HepG2 (cell line): Measurements from ENCODE around the gene MALRD1. TPM values are rescaled to one million over a fixed set of nuclear protein-coding genes. Genes with fewer than 3 reads are reported as not detected.

Experiments used
- ATAC-seq: fragments of 200-7000 bp; cut with Tn5 transposase; 3 replicates; pipeline ENCODE4 v1.9.1; 2020; ENCODE audit warnings: mild to moderate bottlenecking, moderate library complexity
- BruUV-seq: library from RNA; stranded (reverse); fragments of 400-500 nt; replicated peaks from 2 replicates; lab custom pipeline; 2021; lab: Mats Ljungman, UMichigan
- CTCF ChIA-PET: fragments of 300-600 bp; formaldehyde crosslinking; extraction: SDS; loops from one replicate; lab custom pipeline; 2021; ENCODE audit warnings: low total read pairs, inconsistent platforms, low intra/inter-chr PET ratio; lab: Yijun Ruan, JAX
- POLR2A ChIA-PET: fragments of 350-600 bp; sonication (Branson Sonifier 250); formaldehyde crosslinking; loops from one replicate; lab custom pipeline; 2020; ENCODE audit warnings: antibody characterized with exemption, inconsistent platforms; lab: Yijun Ruan, JAX
- DNase-seq: peaks from one replicate; pipeline ENCODE4 v3.0.0-alpha.2; 2015; ENCODE audit warnings: low spot score
- FAIRE-seq: peaks from 3 replicates; lab custom pipeline; 2011; peaks lifted over from hg19 to GRCh38; lab: Jason Lieb, UNC
- H2AFZ ChIP-seq: one replicate; pipeline ENCODE4 v1.6.1; 2011; ENCODE audit warnings: low read length, inconsistent platforms
- H3K27ac ChIP-seq: fragments of 300-600 bp; 3 replicates; pipeline ENCODE4 v1.8.0; 2011; ENCODE audit warnings: mixed run types, mild to moderate bottlenecking, mixed read lengths, low read length, inconsistent platforms; ENCODE audit not compliant: insufficient read depth; ENCODE audit errors: extremely low read length
- H3K27me3 ChIP-seq, 2 experiments: fragments of 200-600 bp in 1 of 2; 2 replicates in 1 of 2; 3 replicates in 1 of 2; pipeline versions ENCODE4 v1.6.0 to v1.8.0; 2011; ENCODE audit warnings: low read length in 2 of 2, mild to moderate bottlenecking in 2 of 2, moderate library complexity in 2 of 2, inconsistent platforms in 1 of 2; ENCODE audit not compliant: insufficient read depth in 2 of 2, control insufficient read depth in 1 of 2
- H3K36me3 ChIP-seq, 2 experiments: fragments of 200-600 bp in 1 of 2; replicated peaks in 1 of 2; 2 replicates in 1 of 2; 3 replicates in 1 of 2; pipeline versions ENCODE4 v1.5.1 to v1.8.0; 2011; ENCODE audit warnings: low read length in 2 of 2, inconsistent platforms in 1 of 2; ENCODE audit not compliant: insufficient read depth in 2 of 2, control insufficient read depth in 1 of 2
- H3K4me1 ChIP-seq: 2 replicates; pipeline ENCODE4 v1.5.1; 2012; ENCODE audit warnings: low read length, inconsistent platforms; ENCODE audit not compliant: insufficient read depth
- H3K4me2 ChIP-seq: 2 replicates; pipeline ENCODE4 v1.6.0; 2011; ENCODE audit warnings: low read depth, low read length, inconsistent platforms
- H3K4me3 ChIP-seq, 3 experiments: fragments of 200-600 bp in 1 of 3; sonication (generic), shearing (Covaris generic) in 1 of 3; replicated peaks in 1 of 3; 2 replicates each; pipeline ENCODE4 v1.5.1; 2011 to 2016; ENCODE audit warnings: low read length in 3 of 3, inconsistent platforms in 2 of 3, low read depth in 2 of 3, mild to moderate bottlenecking in 2 of 3, control low read depth in 1 of 3, mixed read lengths in 1 of 3; ENCODE audit not compliant: insufficient read depth in 1 of 3
- H3K79me2 ChIP-seq: one replicate; pipeline ENCODE4 v1.6.1; 2011; ENCODE audit warnings: low read length, inconsistent platforms; ENCODE audit not compliant: insufficient read depth
- H3K9ac ChIP-seq: 2 replicates; pipeline ENCODE4 v1.6.0; 2011; ENCODE audit warnings: mild to moderate bottlenecking, low read depth, low read length, inconsistent platforms; ENCODE audit not compliant: insufficient read depth
- H3K9me3 ChIP-seq: 2 replicates; pipeline ENCODE4 v1.5.1; 2012; ENCODE audit warnings: mild to moderate bottlenecking, low read length
- H4K20me1 ChIP-seq: 2 replicates; pipeline ENCODE4 v1.6.0; 2011; ENCODE audit warnings: inconsistent platforms, mild to moderate bottlenecking, low read length, moderate library complexity; ENCODE audit not compliant: insufficient read depth
- ADNP ChIP-seq: sonication (generic); formaldehyde crosslinking; IDR thresholded peaks from 2 replicates; pipeline ENCODE4 v1.4.0; 2020; ENCODE audit warnings: missing genetic modification reagents
- REPIN1 ChIP-seq: sonication (generic); formaldehyde crosslinking; IDR thresholded peaks from 2 replicates; pipeline ENCODE4 v1.8.0; 2022; ENCODE audit warnings: missing genetic modification reagents, low read depth, mild to moderate bottlenecking, borderline replicate concordance
- TBL1XR1 ChIP-seq: fragments of 150-350 bp; IDR thresholded peaks from 2 replicates; pipeline ENCODE4 v1.6.1; 2014; ENCODE audit warnings: borderline replicate concordance, low read length; ENCODE audit not compliant: partially characterized antibody
- YY1 ChIP-seq: IDR thresholded peaks from 2 replicates; pipeline ENCODE4 v1.6.1; 2011; ENCODE audit warnings: low read length, low read depth, moderate library complexity, mild to moderate bottlenecking; ENCODE audit not compliant: insufficient read depth, insufficient replicate concordance
- ZBTB1 ChIP-seq: sonication (generic); formaldehyde crosslinking; IDR thresholded peaks from 2 replicates; pipeline ENCODE4 v1.4.0; 2020; ENCODE audit warnings: missing genetic modification reagents, borderline replicate concordance
- ZC3H13 ChIP-seq: sonication (generic); formaldehyde crosslinking; IDR thresholded peaks from 2 replicates; pipeline ENCODE4 v1.8.1; 2023; ENCODE audit warnings: mild to moderate bottlenecking, missing genetic modification reagents, moderate library complexity
- ZKSCAN5 ChIP-seq: sonication (generic); formaldehyde crosslinking; IDR thresholded peaks from 2 replicates; pipeline ENCODE4 v1.5.1; 2020; ENCODE audit warnings: mild to moderate bottlenecking, missing genetic modification reagents
- ZNF160 ChIP-seq: sonication (generic); formaldehyde crosslinking; IDR thresholded peaks from 2 replicates; pipeline ENCODE4 v1.8.0; 2022; ENCODE audit warnings: mild to moderate bottlenecking, inconsistent platforms, missing genetic modification reagents
- ZNF20 ChIP-seq: sonication (generic); formaldehyde crosslinking; IDR thresholded peaks from 2 replicates; pipeline ENCODE4 v1.4.0; 2020; ENCODE audit warnings: mild to moderate bottlenecking, moderate library complexity, missing genetic modification reagents
- ZNF251 ChIP-seq: sonication (generic); formaldehyde crosslinking; IDR thresholded peaks from 2 replicates; pipeline ENCODE4 v1.9.0; 2021; ENCODE audit warnings: mild to moderate bottlenecking, missing genetic modification reagents
- ZNF253 ChIP-seq: sonication (generic); formaldehyde crosslinking; IDR thresholded peaks from 2 replicates; pipeline ENCODE4 v1.8.0; 2022; ENCODE audit warnings: mild to moderate bottlenecking, missing genetic modification reagents, borderline replicate concordance
- ZNF260 ChIP-seq: sonication (generic); formaldehyde crosslinking; IDR thresholded peaks from 2 replicates; pipeline ENCODE4 v1.4.0; 2020; ENCODE audit warnings: missing genetic modification reagents, low read depth, mild to moderate bottlenecking, borderline replicate concordance
- ZNF264 ChIP-seq: sonication (generic); formaldehyde crosslinking; IDR thresholded peaks from 2 replicates; pipeline ENCODE4 v1.4.0; 2020; ENCODE audit warnings: missing genetic modification reagents
- ZNF703 ChIP-seq: sonication (generic); formaldehyde crosslinking; IDR thresholded peaks from 2 replicates; pipeline ENCODE4 v1.5.1; 2020; ENCODE audit warnings: missing genetic modification reagents, mild to moderate bottlenecking, moderate library complexity, borderline replicate concordance
- WGBS: methylation state at CpG from one replicate; pipeline ENCODE4 v1.1.6; 2017; ENCODE audit warnings: low lambda C conversion rate; 5-methylcytosine and 5-hydroxymethylcytosine counted together
- in situ Hi-C: cut with HindIII; loops from 2 replicates; pipeline ENCODE4 v1.10.0; 2017; ENCODE audit warnings: low pct_unique_long_range_greater_than_20kb; ENCODE audit not compliant: extremely low pct_ligation_motif_present
- intact Hi-C: fragments of 100-400 bp; cut with micrococcal nuclease; formaldehyde crosslinking; loops from one replicate; pipeline ENCODE4 v1.10.0; 2022; ENCODE audit not compliant: unreplicated experiment
- polyA plus RNA-seq, 8 experiments: library from polyadenylated mRNA; depleted of rRNA in 3 of 8; stranded (reverse) in 7 of 8; unstranded in 1 of 8; fragments of >200 nt; fragmentation: Illumina TruSeq in 4 of 8; extraction: Trizol in 4 of 8; gene quantifications; 2 replicates each; pipeline versions ENCODE4 v1.2.1 to v1.2.3, GENCODE V29; 2011 to 2016; ENCODE audit warnings: low read depth in 4 of 8, missing spikeins in 1 of 8, mixed read lengths in 1 of 8; ENCODE audit not compliant: insufficient read depth in 1 of 8
- total RNA-seq, 5 experiments: library from RNA; depleted of rRNA; stranded (reverse); fragments of >200 nt; fragmentation: Illumina TruSeq; extraction: Trizol; gene quantifications; 2 replicates each; pipeline ENCODE4 v1.2.3, GENCODE V29; 2016; ENCODE audit warnings: low read depth in 1 of 5
- TF ChIP-seq, protein P1 (sequence below): IDR thresholded peaks from 2 replicates; pipeline ENCODE4 v1.6.1; 2016
- TF ChIP-seq, protein P2 (sequence below): sonication (generic); formaldehyde crosslinking; IDR thresholded peaks from 2 replicates; pipeline ENCODE4 v1.9.0; 2022; ENCODE audit warnings: missing genetic modification reagents, mild to moderate bottlenecking, borderline replicate concordance
- TF ChIP-seq, protein P3 (sequence below): sonication (generic); formaldehyde crosslinking; IDR thresholded peaks from 2 replicates; pipeline ENCODE4 v1.4.0; 2020; ENCODE audit warnings: missing genetic modification reagents
- TF ChIP-seq, protein P4 (sequence below): sonication (generic); formaldehyde crosslinking; IDR thresholded peaks from 2 replicates; pipeline ENCODE4 v1.4.0; 2020; ENCODE audit warnings: missing genetic modification reagents, borderline replicate concordance

Gene MALRD1
- total and polyA plus RNA-seq, 2 of the 13 experiments (the other 11 are each of a cell fraction or from before 2014, with no cell fraction given): 5.7 to 15.4 TPM

DNA sequence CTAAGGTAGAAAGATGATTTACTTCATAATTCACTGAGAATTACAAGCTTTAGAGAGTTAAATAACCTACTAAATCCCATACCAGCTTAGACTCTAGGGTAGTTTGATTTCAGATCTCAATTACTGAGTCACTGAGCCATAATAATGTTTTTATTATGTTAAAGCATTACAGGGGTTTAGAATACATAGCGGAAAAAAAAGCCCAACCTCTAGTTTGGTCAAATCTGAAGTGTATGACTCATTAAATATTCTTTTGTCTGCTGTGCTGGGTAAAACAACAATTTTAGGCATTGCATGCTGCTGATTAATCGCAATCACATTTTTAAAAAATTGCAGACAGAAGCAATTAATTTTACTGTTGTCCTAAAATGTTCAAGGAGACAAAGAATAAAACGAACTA, 48.5 kb downstream of the MALRD1 start (continued):
- TF ChIP-seq TBL1XR1: no peak
- TF ChIP-seq ZNF703 (CRISPR knock-in tag): no peak
- TF ChIP-seq, protein P1, sequence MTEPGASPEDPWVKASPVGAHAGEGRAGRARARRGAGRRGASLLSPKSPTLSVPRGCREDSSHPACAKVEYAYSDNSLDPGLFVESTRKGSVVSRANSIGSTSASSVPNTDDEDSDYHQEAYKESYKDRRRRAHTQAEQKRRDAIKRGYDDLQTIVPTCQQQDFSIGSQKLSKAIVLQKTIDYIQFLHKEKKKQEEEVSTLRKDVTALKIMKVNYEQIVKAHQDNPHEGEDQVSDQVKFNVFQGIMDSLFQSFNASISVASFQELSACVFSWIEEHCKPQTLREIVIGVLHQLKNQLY: no peak
- no peak for TF ChIP-seq ADNP (CRISPR knock-in tag)
- no peak for TF ChIP-seq ZC3H13 (CRISPR knock-in tag)
- TF ChIP-seq, protein P2, sequence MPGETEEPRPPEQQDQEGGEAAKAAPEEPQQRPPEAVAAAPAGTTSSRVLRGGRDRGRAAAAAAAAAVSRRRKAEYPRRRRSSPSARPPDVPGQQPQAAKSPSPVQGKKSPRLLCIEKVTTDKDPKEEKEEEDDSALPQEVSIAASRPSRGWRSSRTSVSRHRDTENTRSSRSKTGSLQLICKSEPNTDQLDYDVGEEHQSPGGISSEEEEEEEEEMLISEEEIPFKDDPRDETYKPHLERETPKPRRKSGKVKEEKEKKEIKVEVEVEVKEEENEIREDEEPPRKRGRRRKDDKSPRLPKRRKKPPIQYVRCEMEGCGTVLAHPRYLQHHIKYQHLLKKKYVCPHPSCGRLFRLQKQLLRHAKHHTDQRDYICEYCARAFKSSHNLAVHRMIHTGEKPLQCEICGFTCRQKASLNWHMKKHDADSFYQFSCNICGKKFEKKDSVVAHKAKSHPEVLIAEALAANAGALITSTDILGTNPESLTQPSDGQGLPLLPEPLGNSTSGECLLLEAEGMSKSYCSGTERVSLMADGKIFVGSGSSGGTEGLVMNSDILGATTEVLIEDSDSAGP (CRISPR knock-in tag): no peak

DNA sequence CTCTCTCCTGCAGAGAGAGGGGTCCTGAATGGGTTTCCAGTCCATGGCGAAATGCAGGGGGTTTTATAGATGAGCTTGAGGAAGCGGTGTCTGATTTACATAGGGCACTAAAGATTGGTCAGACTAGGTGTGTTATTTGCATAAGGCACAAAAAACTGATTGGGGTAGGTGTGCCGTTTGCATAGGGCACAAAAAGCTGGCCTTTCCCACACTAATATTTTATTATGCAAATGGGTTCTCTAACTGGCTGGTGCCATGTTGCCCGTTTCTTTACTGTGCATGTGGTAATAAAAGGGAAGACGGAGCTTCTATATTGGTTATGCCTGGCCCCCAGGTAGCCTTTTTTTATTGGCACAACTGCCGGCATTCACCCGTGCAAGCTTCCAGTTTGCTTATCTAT, 50.2 kb downstream of the MALRD1 start:
- H3K27ac ChIP-seq: no peak overlapping the region
- no peaks in the 10 kb centered on the region for H3K79me2 ChIP-seq
- no TSS peak for BruUV-seq
- H3K4me2 ChIP-seq: no peak overlapping the region
- no peak overlapping the region for H3K4me3 ChIP-seq
- H2AFZ ChIP-seq: no peak overlapping the region
- FAIRE-seq: no peak
- no peak for DNase-seq
- H3K9ac ChIP-seq: no peak overlapping the region
- CTCF ChIA-PET: no interaction called here
- H4K20me1 ChIP-seq: no peaks in the 10 kb centered on the region
- no peaks in the 10 kb centered on the region for H3K9me3 ChIP-seq
- intact Hi-C loops (no loop called here), in situ Hi-C loops (no loop called here)
- H3K27me3 ChIP-seq: no peaks in the 10 kb centered on the region
- no peak for TF ChIP-seq YY1
- no peak for TF ChIP-seq REPIN1
- no peak for TF ChIP-seq ZNF260 (CRISPR knock-in tag)
- TF ChIP-seq ZKSCAN5 (CRISPR knock-in tag): no peak
- no peak for TF ChIP-seq ZNF253 (CRISPR knock-in tag)
- TF ChIP-seq ZNF160 (CRISPR knock-in tag): no peak
- TF ChIP-seq ZBTB1 (CRISPR knock-in tag): no peak
- no peak for TF ChIP-seq ZNF20 (CRISPR knock-in tag)
- no peak for TF ChIP-seq ZNF264 (CRISPR knock-in tag)
- TF ChIP-seq, protein P3, sequence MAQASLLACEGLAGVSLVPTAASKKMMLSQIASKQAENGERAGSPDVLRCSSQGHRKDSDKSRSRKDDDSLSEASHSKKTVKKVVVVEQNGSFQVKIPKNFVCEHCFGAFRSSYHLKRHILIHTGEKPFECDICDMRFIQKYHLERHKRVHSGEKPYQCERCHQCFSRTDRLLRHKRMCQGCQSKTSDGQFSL (CRISPR knock-in tag): no peak
- TF ChIP-seq ZNF251: no peak
- TF ChIP-seq, protein P4, sequence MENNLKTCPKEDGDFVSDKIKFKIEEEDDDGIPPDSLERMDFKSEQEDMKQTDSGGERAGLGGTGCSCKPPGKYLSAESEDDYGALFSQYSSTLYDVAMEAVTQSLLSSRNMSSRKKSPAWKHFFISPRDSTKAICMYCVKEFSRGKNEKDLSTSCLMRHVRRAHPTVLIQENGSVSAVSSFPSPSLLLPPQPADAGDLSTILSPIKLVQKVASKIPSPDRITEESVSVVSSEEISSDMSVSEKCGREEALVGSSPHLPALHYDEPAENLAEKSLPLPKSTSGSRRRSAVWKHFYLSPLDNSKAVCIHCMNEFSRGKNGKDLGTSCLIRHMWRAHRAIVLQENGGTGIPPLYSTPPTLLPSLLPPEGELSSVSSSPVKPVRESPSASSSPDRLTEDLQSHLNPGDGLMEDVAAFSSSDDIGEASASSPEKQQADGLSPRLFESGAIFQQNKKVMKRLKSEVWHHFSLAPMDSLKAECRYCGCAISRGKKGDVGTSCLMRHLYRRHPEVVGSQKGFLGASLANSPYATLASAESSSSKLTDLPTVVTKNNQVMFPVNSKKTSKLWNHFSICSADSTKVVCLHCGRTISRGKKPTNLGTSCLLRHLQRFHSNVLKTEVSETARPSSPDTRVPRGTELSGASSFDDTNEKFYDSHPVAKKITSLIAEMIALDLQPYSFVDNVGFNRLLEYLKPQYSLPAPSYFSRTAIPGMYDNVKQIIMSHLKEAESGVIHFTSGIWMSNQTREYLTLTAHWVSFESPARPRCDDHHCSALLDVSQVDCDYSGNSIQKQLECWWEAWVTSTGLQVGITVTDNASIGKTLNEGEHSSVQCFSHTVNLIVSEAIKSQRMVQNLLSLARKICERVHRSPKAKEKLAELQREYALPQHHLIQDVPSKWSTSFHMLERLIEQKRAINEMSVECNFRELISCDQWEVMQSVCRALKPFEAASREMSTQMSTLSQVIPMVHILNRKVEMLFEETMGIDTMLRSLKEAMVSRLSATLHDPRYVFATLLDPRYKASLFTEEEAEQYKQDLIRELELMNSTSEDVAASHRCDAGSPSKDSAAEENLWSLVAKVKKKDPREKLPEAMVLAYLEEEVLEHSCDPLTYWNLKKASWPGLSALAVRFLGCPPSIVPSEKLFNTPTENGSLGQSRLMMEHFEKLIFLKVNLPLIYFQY (CRISPR knock-in tag): no peak
- TF ChIP-seq, all 625 proteins: peak for 0
- ATAC-seq: no peak
- H3K4me1 ChIP-seq: no peaks in the 10 kb centered on the region
- no peaks in the 10 kb centered on the region for H3K36me3 ChIP-seq
- WGBS: 9% methylated on average over 7 of the region's 7 CpGs
- POLR2A ChIA-PET: no interaction called here
